KOPT-K1 (cell line): ENCODE data around the gene TEX19.
"Not testable (repeated sequence)": the region's sequence is repeated elsewhere in the genome, so short reads cannot be mapped to it uniquely, and the experiment has no call there.

Experiments used
- H3K27ac ChIP-seq: fragments of 200-600 bp; sonication (generic); 2 replicates; pipeline ENCODE4 v1.5.1; 2016; ENCODE audit warnings: antibody characterized with exemption, mild to moderate bottlenecking, low read depth, low read length; ENCODE audit not compliant: poor library complexity, severe bottlenecking
- H3K36me3 ChIP-seq: fragments of 200-600 bp; sonication (generic); 2 replicates; pipeline ENCODE4 v1.5.1; 2017; ENCODE audit warnings: antibody characterized with exemption, mild to moderate bottlenecking, low read length, moderate library complexity; ENCODE audit not compliant: insufficient read depth
- H3K9me3 ChIP-seq: fragments of 200-600 bp; sonication (generic); 2 replicates; pipeline ENCODE4 v1.5.1; 2017; ENCODE audit warnings: antibody characterized with exemption, low read length, mild to moderate bottlenecking; ENCODE audit not compliant: insufficient read depth, poor library complexity, severe bottlenecking

The TEX19 gene

GRCh38 chr17:82354804-82355308 is 4.2 kb upstream of the TEX19 start:
- Histone ChIP-seq H3K9me3 (no peaks in the 10 kb centered on the region), H3K27ac (no peak overlapping the region), H3K36me3 (no peaks in the 10 kb centered on the region)

GRCh38 chr17:82355770-82356427 is 3.1 kb upstream of the TEX19 start:
- H3K36me3 ChIP-seq, result no peaks in the 10 kb centered on the region
- no peak overlapping the region for H3K27ac ChIP-seq
- no peaks in the 10 kb centered on the region for H3K9me3 ChIP-seq

- Histone ChIP-seq H3K36me3 (no peaks in the 10 kb centered on the region), H3K27ac (no peak overlapping the region), H3K9me3 (no peaks in the 10 kb centered on the region)
Observed at GRCh38 chr17:82356845-82357355, 2.1 kb upstream of the TEX19 start.

GRCh38 chr17:82357394-82357793 is 1.7 kb upstream of the TEX19 start:
- H3K9me3 ChIP-seq, result no peaks in the 10 kb centered on the region
- no peak overlapping the region for H3K27ac ChIP-seq
- H3K36me3 ChIP-seq, result no peaks in the 10 kb centered on the region

GRCh38 chr17:82359451-82360074 is 516 bp downstream of the TEX19 start:
- H3K36me3 ChIP-seq, H3K9me3 ChIP-seq: not testable (repeated sequence)
- peak overlapping the region; percentile 57 for H3K27ac ChIP-seq

GRCh38 chr17:82361885-82362633 is 3.0 kb downstream of the TEX19 start:
- Histone ChIP-seq H3K27ac (no peak overlapping the region), H3K36me3 (no peaks in the 10 kb centered on the region), H3K9me3 (no peaks in the 10 kb centered on the region)

GRCh38 chr17:82365606-82366295 is 6.7 kb downstream of the TEX19 start:
- no peak overlapping the region for H3K27ac ChIP-seq
- no peaks in the 10 kb centered on the region for H3K9me3 ChIP-seq
- H3K36me3 ChIP-seq, result no peaks in the 10 kb centered on the region

GRCh38 chr17:82366749-82367148 is 7.7 kb downstream of the TEX19 start:
- no peak overlapping the region for H3K27ac ChIP-seq
- H3K9me3 ChIP-seq, result no peaks in the 10 kb centered on the region
- H3K36me3 ChIP-seq, result no peaks in the 10 kb centered on the region

GRCh38 chr17:82367724-82368524 is 8.9 kb downstream of the TEX19 start:
- Histone ChIP-seq H3K36me3 (no peaks in the 10 kb centered on the region), H3K9me3 (no peaks in the 10 kb centered on the region), H3K27ac (peak overlapping the region; percentile 48)

GRCh38 chr17:82369211-82369610 is 10.2 kb downstream of the TEX19 start:
- H3K9me3 ChIP-seq, result no peaks in the 10 kb centered on the region
- no peaks in the 10 kb centered on the region for H3K36me3 ChIP-seq
- H3K27ac ChIP-seq, result no peak overlapping the region

- no peaks in the 10 kb centered on the region for H3K36me3 ChIP-seq
- H3K9me3 ChIP-seq, result no peaks in the 10 kb centered on the region
- H3K27ac ChIP-seq, result no peak overlapping the region
Observed at GRCh38 chr17:82370471-82371332, 11.7 kb downstream of the TEX19 start.

GRCh38 chr17:82371333-82372248 is 12.5 kb downstream of the TEX19 start, which contains the start of gene UTS2R:
UTS2R (plus strand) TSS chr17:82371765; CDS start chr17:82374325, 2,560 bp downstream.
- no peaks in the 10 kb centered on the region for H3K36me3 ChIP-seq
- no peaks in the 10 kb centered on the region for H3K9me3 ChIP-seq
- H3K27ac ChIP-seq, result no peak within 1 kb of the TSS
